GM19025 (cell line): ENCODE measurements around the gene NRTN.
"Not testable (repeated sequence)": the region's sequence is repeated elsewhere in the genome, so short reads cannot be mapped to it uniquely, and the experiment has no call there.

ENCODE experiments used
- ATAC-seq: cut with Tn5 transposase; IDR thresholded peaks from one replicate; pipeline ENCODE4 v1.9.1; 2021; ENCODE audit warnings: mild to moderate bottlenecking, low read depth, moderate library complexity; ENCODE audit not compliant: unreplicated experiment

Gene NRTN

DNA sequence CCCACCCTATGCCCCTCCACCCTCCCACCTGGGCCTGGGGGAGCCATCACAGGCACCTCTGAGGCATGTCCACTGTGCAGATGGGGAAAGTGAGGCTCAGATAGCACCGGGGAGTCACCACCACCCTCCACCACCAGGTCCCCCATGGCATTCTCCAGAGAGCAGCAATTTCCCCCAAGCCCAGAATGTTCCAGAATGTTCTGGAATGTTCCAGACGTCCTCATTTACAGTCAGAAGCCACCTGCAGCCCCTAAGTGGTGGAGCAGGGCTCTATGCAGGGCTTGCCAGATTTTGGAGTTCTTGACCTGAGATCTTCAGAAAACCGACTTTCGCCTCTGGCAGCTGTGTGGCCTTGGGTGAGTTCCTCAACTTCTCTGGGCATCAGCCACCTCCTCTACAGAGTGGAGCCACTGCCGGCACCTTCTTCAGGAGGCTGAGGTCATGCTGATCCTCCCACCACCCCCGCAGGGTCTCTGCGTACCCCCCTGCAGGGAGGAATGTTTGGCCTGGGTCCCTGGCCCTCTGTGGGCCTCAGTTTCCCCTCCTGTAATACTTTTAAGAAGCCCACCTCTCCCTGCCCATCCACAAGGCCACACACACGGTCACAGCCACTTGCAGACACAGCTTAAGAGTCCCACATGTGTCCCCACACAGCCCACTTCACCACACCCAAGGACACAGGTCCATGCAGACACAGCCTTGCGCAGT is 59.3 kb downstream of the NRTN start:
- no peak for ATAC-seq

DNA sequence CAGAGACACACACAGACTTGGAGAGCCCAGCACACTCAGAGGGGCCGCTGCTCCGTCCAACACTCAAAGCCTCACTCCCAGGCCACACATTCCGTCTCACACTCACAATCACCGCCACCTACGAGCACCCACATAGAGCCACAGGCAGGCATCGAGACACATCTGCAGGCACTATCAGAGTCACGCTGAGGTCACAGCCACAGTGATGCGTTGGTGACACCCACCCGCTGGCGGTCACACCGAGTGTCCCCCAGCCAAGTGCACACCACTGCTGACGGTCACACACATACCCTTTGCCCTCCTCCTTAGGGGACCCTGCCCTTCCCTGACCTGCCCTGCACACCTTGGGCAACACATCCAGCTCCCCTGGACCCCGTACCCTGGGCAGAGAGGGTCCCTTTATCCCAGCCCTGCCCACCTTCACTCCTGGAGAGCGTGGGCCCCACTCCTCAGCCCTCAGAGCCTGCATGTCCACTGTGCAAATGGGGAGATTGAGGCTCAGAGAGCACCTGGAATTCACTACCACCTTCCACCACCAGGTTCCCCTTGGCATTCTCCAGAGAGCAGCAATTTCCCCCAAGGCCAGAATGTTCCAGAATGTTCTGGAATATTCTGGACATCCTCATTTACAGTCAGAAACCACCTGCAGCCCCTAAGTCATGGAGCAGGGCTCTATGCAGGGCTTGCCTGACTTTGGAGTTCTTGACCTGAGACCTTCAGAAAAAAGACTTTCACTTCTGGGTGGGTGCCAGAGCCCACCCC is 60.0 kb downstream of the NRTN start:
- ATAC-seq: no peak

DNA sequence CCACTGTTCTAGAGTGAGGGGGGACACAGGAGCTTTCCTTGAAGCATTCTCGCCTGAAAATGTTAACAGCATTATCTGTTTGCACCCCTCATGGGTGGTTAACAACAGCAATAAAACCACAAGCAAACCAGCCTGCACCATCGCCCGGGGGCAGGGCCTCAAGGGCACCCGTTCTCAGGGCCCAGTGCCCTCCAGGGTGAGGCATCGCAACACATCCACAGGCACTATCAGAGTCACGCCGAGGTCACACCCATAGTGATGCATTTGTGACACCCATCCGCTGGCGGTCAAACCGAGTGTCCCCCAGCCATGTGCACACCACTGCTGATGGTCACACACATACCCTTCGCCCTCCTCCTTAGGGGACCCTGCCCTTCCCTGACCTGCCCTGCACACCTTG is 60.9 kb downstream of the NRTN start:
- no peak for ATAC-seq

GRCh38 chr19:5867201-5868136 is 62.6 kb downstream of the NRTN start:
- ATAC-seq: no peak

DNA sequence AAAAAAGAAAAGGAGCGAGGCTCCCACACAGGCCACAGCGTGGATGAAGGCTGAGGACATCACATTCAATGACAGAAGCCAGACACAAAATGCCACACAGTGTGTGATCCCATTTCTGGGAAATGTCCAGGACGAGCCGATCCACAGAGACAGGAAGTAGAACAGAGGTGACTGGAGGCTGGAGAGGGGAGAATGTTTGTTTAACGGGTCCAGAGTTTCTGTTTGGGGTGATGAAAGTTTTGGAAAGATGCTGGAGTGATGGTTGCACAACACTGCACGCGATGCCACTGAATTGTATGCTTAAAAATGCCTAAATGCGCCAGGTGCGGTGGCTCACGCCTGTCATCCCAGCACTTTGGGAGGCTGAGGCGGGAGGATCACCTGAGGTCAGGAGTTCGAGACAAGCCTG is 66.1 kb downstream of the NRTN start:
- no peak for ATAC-seq

DNA sequence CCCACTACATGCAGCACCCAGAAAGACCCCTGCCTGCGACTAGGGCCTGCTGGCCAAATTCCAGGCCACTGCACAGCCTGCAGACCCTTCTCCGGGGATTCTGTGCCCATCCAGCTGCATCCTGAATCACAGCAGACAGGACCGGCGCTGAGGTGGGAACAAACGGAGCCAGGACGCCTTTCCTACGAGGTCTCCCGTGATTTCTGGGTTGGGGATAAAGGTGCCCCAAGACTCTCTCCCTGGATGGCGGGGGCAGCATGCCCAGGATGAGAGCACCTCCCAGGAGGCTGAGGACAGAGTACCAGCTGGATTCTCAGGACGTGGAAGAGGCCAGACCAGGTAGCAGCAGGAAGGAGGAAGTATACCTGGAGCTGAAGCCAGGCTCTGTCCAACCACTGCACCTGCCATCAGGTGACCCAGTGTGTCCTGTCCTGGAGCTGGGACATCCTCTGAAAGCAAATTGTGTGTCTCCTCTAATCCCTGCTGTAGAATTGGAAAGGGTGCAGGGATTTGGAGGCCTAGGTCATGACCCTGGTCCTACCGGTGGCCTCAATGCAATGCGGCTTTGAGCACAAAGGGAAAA is 68.8 kb downstream of the NRTN start:
- ATAC-seq: no peak

DNA sequence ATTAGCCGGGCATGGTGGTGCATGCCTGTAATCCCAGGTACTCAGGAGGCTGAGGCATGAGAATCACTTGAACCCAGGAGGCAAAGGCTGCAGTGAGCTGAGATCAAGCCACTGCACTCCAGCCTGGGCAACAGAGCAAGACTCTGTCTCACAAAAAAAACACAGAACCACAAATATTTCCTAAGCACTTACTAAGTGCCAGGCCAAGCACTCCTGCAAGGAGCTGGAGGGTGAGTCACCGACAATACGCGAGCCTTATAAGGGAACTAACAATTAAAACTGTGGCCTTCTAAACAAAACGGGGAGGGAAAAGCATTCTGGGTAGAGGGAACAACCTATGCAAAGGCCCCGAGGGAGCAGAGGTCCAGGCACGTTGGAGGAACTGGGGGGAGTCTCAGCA is 69.6 kb downstream of the NRTN start:
- not testable (repeated sequence) for ATAC-seq

GRCh38 chr19:5877427-5877826 is 72.6 kb downstream of the NRTN start:
- no peak for ATAC-seq

- no peak for ATAC-seq
These were observed 73.0 kb downstream of the NRTN start for GRCh38 chr19:5877882-5878281.
